ENCODE measurements around the gene NOC2L.

DNA sequence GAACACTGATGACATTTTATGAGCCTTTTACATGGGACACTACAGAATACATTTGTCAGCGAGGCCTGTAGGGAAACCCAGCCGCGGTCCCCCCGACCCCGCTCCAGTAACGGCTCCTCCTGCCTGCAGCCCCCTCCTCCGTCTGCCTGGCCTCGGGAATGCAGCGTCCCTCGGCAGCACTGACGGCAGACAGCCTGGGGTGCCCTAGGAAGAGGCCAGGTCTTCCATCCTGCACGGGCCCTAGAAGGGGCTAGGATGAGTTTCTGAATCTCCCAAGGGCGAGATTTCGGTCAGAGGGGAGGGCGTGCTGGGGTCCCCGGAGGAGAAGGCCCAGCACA lies 26.9 kb downstream of the NOC2L start:
- TF ChIP-seq CTCF (IDR thresholded peaks at IDR 0.05; ENCODE audit: low read length), result no peak
- TF ChIP-seq EZH2 (IDR thresholded peaks at IDR 0.05; ENCODE audit: borderline replicate concordance, low read length), result no peak

Data from OCI-LY1 (cell line).